GM12892 (cell line): ENCODE measurements around the gene TBC1D14.

Source experiments
- POLR2A ChIP-seq: IDR thresholded peaks from 2 replicates; pipeline ENCODE4 v1.6.1; 2011; ENCODE audit warnings: low read depth, low read length, control low read depth
- POLR2AphosphoS5 ChIP-seq: IDR thresholded peaks from 2 replicates; pipeline ENCODE4 v1.6.1; 2011; ENCODE audit warnings: low read depth, low read length, control low read depth

GRCh38 chr4:6939761-6940743, 30.4 kb downstream of the TBC1D14 start:
- TF ChIP-seq POLR2A (no peak), POLR2AphosphoS5 (no peak)
